Colon (tissue), 2 donors: ENCODE measurements around the gene NUP50.

Experiments used
- FAIRE-seq: peaks from 2 replicates; lab custom pipeline; 2012; peaks lifted over from hg19 to GRCh38; lab: Jason Lieb, UNC
- donor health status: control.
- donor health status: control.

The NUP50 gene

GRCh38 chr22:45230026-45230721 is 66.4 kb downstream of the NUP50 start:
- FAIRE-seq, result no peak

DNA sequence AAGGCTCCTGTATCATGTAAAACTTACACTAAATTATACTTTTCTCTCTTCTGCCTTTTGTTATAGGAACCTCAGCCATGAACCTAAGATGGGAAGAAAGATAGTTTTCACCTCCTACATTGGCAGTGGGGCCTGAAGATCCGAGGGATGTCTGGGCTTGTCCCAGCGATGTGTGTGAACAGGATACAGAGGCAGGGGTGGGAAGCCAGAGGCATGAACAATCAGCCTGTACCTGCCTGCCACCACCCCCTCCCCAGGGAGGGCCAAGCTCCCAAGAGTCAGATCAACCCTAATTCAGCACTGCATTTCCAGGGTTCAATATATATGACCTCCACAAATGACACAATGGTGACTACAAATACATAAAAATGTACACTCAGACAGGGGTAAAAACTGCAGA is 67.6 kb downstream of the NUP50 start:
- FAIRE-seq, result no peak

- FAIRE-seq, result no peak
Observed at GRCh38 chr22:45233386-45233785, 69.7 kb downstream of the NUP50 start.

DNA sequence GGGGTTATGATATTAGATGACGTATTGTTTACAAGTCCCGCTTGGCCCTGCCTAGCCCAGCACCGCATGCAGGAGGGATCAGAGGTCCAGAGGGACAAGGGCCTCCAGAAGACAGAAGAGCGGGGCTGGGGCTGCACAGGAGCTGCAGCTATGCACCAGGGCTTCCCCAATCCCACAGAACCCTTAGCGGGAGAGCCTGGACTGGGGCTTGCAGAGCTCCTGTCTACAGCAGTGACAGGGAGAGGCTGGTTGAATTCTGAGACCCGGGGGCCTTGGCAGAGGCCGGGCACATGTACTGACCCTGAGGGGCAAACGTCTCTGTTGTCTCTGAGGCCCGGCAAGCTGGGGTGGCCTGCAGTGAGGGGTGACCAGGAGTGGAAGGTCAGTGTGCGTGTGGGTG is 70.1 kb downstream of the NUP50 start:
- FAIRE-seq, result no peak

DNA sequence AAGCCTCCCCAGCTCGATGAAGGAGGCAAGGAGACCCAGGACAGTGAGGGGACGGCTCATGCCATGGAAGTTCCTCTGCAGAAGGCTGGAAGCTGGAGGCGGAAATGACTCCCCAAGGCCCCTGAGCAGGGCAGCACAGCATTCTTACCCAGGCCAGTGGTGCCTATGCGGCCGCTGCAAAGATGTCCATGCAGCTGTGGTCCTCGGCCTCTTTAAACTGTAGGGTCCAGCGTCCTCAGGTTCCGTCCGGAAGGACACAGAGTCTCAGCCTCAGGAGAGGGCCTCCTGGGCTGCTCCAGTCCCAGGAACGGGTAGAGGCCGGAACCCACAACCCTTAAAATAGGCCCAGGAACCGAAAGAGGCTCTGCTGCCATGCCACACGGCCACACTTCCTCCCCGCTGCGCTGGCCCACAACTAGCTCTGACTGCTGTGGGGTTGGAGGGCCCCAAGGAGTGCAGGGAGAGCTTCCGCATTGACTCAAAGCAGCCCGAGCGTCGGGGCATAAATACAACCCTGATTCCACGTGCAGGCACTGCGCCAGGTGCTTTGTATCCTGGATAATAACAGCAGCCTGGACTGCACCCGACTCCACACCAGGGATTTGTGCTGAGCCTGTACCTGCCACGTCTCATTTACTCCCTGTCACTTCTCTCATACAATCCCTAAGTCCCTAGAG is 71.5 kb downstream of the NUP50 start:
- FAIRE-seq, result no peak

- no peak for FAIRE-seq
Observed at GRCh38 chr22:45235851-45236342, 72.2 kb downstream of the NUP50 start.

DNA sequence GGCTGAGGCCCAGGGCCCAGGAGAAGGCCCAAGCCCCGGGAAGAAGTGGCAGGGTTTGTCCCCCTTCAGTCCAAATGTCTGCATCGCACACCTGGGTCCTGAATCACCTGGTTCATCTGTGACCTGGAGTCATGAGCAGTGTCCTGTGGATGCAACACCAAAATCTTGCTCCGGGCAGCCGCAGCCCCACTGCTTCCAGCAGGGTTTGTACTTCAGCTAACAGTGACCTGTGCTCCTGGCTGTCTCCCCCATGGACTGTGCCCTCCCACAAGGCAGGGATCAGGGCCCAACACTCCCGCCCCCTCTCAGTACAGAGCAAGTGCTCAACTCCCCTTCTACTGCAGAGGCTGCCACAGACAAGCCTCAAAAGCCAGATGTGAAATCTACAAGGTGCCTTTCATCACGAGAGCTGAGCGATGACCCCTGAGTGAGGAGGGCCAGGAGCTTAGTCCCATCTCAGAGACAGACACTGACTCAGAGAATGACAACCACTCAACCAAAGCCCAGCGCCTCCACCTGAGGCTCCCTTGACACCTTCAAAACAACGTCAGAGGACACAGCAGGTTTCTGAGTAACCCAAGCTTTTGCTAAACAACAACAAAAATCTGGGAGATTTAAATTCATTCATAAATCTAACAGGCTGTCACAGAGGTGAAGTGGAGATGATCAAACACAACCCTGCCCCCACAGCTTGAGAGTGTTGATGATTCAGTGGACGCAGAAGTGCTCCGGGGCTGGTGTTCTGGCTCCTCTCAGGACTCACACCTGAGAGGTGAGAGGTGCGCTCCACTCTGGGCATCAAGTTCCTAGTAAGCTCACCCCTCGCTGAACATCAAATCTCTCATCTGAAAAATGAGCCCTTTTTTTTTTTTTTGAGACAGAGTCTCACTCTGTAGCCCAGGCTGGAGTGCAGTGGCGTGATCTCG is 73.6 kb downstream of the NUP50 start:
- no peak for FAIRE-seq
